Measurements from ENCODE around the gene ADH4.

- TF ChIP-seq, protein P1, sequence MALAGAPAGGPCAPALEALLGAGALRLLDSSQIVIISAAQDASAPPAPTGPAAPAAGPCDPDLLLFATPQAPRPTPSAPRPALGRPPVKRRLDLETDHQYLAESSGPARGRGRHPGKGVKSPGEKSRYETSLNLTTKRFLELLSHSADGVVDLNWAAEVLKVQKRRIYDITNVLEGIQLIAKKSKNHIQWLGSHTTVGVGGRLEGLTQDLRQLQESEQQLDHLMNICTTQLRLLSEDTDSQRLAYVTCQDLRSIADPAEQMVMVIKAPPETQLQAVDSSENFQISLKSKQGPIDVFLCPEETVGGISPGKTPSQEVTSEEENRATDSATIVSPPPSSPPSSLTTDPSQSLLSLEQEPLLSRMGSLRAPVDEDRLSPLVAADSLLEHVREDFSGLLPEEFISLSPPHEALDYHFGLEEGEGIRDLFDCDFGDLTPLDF (CRISPR knock-in tag; IDR thresholded peaks at IDR 0.05): no peak
- TF ChIP-seq, protein P2, sequence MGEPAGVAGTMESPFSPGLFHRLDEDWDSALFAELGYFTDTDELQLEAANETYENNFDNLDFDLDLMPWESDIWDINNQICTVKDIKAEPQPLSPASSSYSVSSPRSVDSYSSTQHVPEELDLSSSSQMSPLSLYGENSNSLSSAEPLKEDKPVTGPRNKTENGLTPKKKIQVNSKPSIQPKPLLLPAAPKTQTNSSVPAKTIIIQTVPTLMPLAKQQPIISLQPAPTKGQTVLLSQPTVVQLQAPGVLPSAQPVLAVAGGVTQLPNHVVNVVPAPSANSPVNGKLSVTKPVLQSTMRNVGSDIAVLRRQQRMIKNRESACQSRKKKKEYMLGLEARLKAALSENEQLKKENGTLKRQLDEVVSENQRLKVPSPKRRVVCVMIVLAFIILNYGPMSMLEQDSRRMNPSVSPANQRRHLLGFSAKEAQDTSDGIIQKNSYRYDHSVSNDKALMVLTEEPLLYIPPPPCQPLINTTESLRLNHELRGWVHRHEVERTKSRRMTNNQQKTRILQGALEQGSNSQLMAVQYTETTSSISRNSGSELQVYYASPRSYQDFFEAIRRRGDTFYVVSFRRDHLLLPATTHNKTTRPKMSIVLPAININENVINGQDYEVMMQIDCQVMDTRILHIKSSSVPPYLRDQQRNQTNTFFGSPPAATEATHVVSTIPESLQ (CRISPR knock-in tag; IDR thresholded peaks at IDR 0.05): no peak
- TF ChIP-seq FOXK1 (CRISPR knock-in tag; IDR thresholded peaks at IDR 0.05) (no peak), TCF7 (CRISPR knock-in tag; IDR thresholded peaks at IDR 0.05; ENCODE audit: low read depth) (no peak)
Observed at GRCh38 chr4:99179178-99179577, 35.1 kb upstream of the ADH4 start.
